WTC11 (cell line): ENCODE data around the gene FADS6. TPM values are rescaled to one million over a fixed set of nuclear protein-coding genes. Genes with fewer than 3 reads are reported as not detected.

Source experiments
- ATAC-seq: fragments of 200-7000 bp; cut with Tn5 transposase; 2 replicates; pipeline ENCODE4 v1.10.0; 2021; ENCODE audit warnings: mild to moderate bottlenecking, moderate library complexity
- CTCF ChIA-PET: fragments of 300-600 bp; sonication (Branson Sonifier 250); formaldehyde crosslinking; loops from one replicate; lab custom pipeline; 2021; ENCODE audit warnings: antibody characterized with exemption; lab: Charles Lee
- POLR2A ChIA-PET: fragments of 350-600 bp; sonication (Branson Sonifier 250); formaldehyde crosslinking; loops from one replicate; lab custom pipeline; 2021; ENCODE audit warnings: antibody characterized with exemption; lab: Charles Lee
- DNase-seq: peaks from one replicate; pipeline ENCODE4 v3.0.0; 2021; ENCODE audit warnings: low spot score
- H3K27ac Mint-ChIP-seq: 2 replicates; pipeline ENCODE4 v1.8.0; 2021; ENCODE audit warnings: mixed read lengths
- H3K27me3 Mint-ChIP-seq: 2 replicates; pipeline ENCODE4 v1.8.0; 2021; ENCODE audit warnings: low read depth, mild to moderate bottlenecking, moderate library complexity, mixed read lengths
- H3K36me3 Mint-ChIP-seq: 2 replicates; pipeline ENCODE4 v1.8.0; 2021; ENCODE audit warnings: mixed read lengths
- H3K4me1 Mint-ChIP-seq: 2 replicates; pipeline ENCODE4 v1.8.0; 2022; ENCODE audit warnings: mixed read lengths
- H3K4me3 Mint-ChIP-seq: 2 replicates; pipeline ENCODE4 v1.8.0; 2021; ENCODE audit warnings: mild to moderate bottlenecking, moderate library complexity, mixed read lengths
- H3K9me3 Mint-ChIP-seq: 2 replicates; pipeline ENCODE4 v1.8.0; 2021; ENCODE audit warnings: mixed read lengths
- AFF4 ChIP-seq: sonication (generic); formaldehyde crosslinking; IDR thresholded peaks from 2 replicates; pipeline ENCODE4 v1.8.1; 2023; ENCODE audit warnings: mild to moderate bottlenecking, missing genetic modification reagents, borderline replicate concordance
- ARID4B ChIP-seq: sonication (generic); formaldehyde crosslinking; IDR thresholded peaks from 2 replicates; pipeline ENCODE4 v1.8.0; 2023; ENCODE audit warnings: missing genetic modification reagents, mild to moderate bottlenecking, borderline replicate concordance
- ATF3 ChIP-seq: sonication (generic); formaldehyde crosslinking; conservative IDR thresholded peaks from 2 replicates; pipeline ENCODE4 v1.8.1; 2022; ENCODE audit warnings: mild to moderate bottlenecking, missing genetic modification reagents
- CTCF ChIP-seq: fragments of 200-600 bp; IDR thresholded peaks from 2 replicates; pipeline ENCODE4 v1.8.0; 2022; ENCODE audit warnings: antibody characterized with exemption
- ERG ChIP-seq: fragments of 250-450 bp; sonication (Bioruptor Pico); IDR thresholded peaks from 2 replicates; pipeline ENCODE4 v1.8.0; 2021; ENCODE audit warnings: mild to moderate bottlenecking
- FOXK1 ChIP-seq: sonication (generic); formaldehyde crosslinking; IDR thresholded peaks from 2 replicates; pipeline ENCODE4 v1.8.0; 2022; ENCODE audit warnings: mild to moderate bottlenecking, moderate library complexity, missing genetic modification reagents
- HMGXB4 ChIP-seq: sonication (generic); formaldehyde crosslinking; IDR thresholded peaks from 2 replicates; pipeline ENCODE4 v1.8.1; 2023; ENCODE audit warnings: mild to moderate bottlenecking, moderate library complexity, missing genetic modification reagents
- IRF2 ChIP-seq: sonication (generic); formaldehyde crosslinking; IDR thresholded peaks from 2 replicates; pipeline ENCODE4 v1.8.0; 2022; ENCODE audit warnings: low read depth, missing genetic modification reagents, borderline replicate concordance
- JAZF1 ChIP-seq: fragments of 250-450 bp; sonication (Bioruptor Pico); IDR thresholded peaks from 2 replicates; pipeline ENCODE4 v1.9.0; 2021; ENCODE audit warnings: moderate library complexity, mild to moderate bottlenecking, inconsistent platforms
- NR3C1 ChIP-seq: sonication (generic); formaldehyde crosslinking; conservative IDR thresholded peaks from 2 replicates; pipeline ENCODE4 v1.8.1; 2023; ENCODE audit warnings: low read depth, mild to moderate bottlenecking, missing genetic modification reagents
- OVOL2 ChIP-seq: fragments of 250-450 bp; sonication (Bioruptor Pico); IDR thresholded peaks from 2 replicates; pipeline ENCODE4 v1.9.0; 2021; ENCODE audit warnings: mild to moderate bottlenecking, borderline replicate concordance
- PRDM15 ChIP-seq: sonication (generic); formaldehyde crosslinking; IDR thresholded peaks from 2 replicates; pipeline ENCODE4 v1.8.0; 2022; ENCODE audit warnings: missing genetic modification reagents
- TEAD1 ChIP-seq: sonication (generic); formaldehyde crosslinking; IDR thresholded peaks from 2 replicates; pipeline ENCODE4 v1.8.0; 2022; ENCODE audit warnings: mild to moderate bottlenecking, missing genetic modification reagents
- USF1 ChIP-seq: sonication (generic); formaldehyde crosslinking; IDR thresholded peaks from 2 replicates; pipeline ENCODE4 v1.8.0; 2022; ENCODE audit warnings: mild to moderate bottlenecking, missing genetic modification reagents
- ZBTB43 ChIP-seq: sonication (generic); formaldehyde crosslinking; IDR thresholded peaks from 2 replicates; pipeline ENCODE4 v1.8.1; 2023; ENCODE audit warnings: mild to moderate bottlenecking, missing genetic modification reagents
- ZNF263 ChIP-seq: sonication (generic); formaldehyde crosslinking; IDR thresholded peaks from 2 replicates; pipeline ENCODE4 v1.8.1; 2022; ENCODE audit warnings: low read depth, mild to moderate bottlenecking, moderate library complexity, missing genetic modification reagents
- ZNF416 ChIP-seq: fragments of 250-450 bp; sonication (Bioruptor Pico); IDR thresholded peaks from 2 replicates; pipeline ENCODE4 v1.9.0; 2021; ENCODE audit warnings: mild to moderate bottlenecking, inconsistent platforms
- total RNA-seq: library from RNA; stranded (reverse); gene quantifications from 3 replicates; pipeline ENCODE4 v1.2.3, GENCODE V29; 2021

FADS6 gene
- total RNA-seq, 1 experiment from 2014 or later = 1.2 TPM

GRCh38 chr17:74941128-74941725 lies 47.8 kb upstream of the FADS6 start:
- H3K27me3 Mint-ChIP-seq = peaks cover 40% of the 10 kb centered on the region
- no peak overlapping the region for H3K27ac Mint-ChIP-seq
- CTCF ChIA-PET = no interaction called here
- DNase-seq (no peak), ATAC-seq (no peak)
- H3K9me3 Mint-ChIP-seq = no peaks in the 10 kb centered on the region
- POLR2A ChIA-PET = no interaction called here
- H3K36me3 Mint-ChIP-seq = no peaks in the 10 kb centered on the region
- H3K4me3 Mint-ChIP-seq = no peak overlapping the region
- peaks cover 17% of the 10 kb centered on the region for H3K4me1 Mint-ChIP-seq
- no peak for TF ChIP-seq AFF4 (CRISPR knock-in tag)
- TF ChIP-seq NR3C1 = no peak
- no peak for TF ChIP-seq OVOL2 (CRISPR knock-in tag)
- TF ChIP-seq ZNF263 = no peak
- TF ChIP-seq USF1 = no peak
- TF ChIP-seq IRF2 (CRISPR knock-in tag) = no peak
- no peak for TF ChIP-seq PRDM15
- TF ChIP-seq ZBTB43 (CRISPR knock-in tag) = no peak
- no peak for TF ChIP-seq ATF3 (CRISPR knock-in tag)
- TF ChIP-seq CTCF = no peak
- no peak for TF ChIP-seq FOXK1 (CRISPR knock-in tag)
- no peak for TF ChIP-seq ARID4B (CRISPR knock-in tag)
- TF ChIP-seq ZNF416 (CRISPR knock-in tag) = no peak
- TF ChIP-seq TEAD1 = no peak
- no peak for TF ChIP-seq HMGXB4
- no peak for TF ChIP-seq ERG (CRISPR knock-in tag)
- no peak for TF ChIP-seq JAZF1 (CRISPR knock-in tag)
